ENCODE measurements around the gene ARHGAP26.

Gene ARHGAP26

GRCh38 chr5:143130613-143131305 is 360.6 kb downstream of the ARHGAP26 start:
- TF ChIP-seq, protein P1, sequence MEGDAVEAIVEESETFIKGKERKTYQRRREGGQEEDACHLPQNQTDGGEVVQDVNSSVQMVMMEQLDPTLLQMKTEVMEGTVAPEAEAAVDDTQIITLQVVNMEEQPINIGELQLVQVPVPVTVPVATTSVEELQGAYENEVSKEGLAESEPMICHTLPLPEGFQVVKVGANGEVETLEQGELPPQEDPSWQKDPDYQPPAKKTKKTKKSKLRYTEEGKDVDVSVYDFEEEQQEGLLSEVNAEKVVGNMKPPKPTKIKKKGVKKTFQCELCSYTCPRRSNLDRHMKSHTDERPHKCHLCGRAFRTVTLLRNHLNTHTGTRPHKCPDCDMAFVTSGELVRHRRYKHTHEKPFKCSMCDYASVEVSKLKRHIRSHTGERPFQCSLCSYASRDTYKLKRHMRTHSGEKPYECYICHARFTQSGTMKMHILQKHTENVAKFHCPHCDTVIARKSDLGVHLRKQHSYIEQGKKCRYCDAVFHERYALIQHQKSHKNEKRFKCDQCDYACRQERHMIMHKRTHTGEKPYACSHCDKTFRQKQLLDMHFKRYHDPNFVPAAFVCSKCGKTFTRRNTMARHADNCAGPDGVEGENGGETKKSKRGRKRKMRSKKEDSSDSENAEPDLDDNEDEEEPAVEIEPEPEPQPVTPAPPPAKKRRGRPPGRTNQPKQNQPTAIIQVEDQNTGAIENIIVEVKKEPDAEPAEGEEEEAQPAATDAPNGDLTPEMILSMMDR (IDR thresholded peaks at IDR 0.05) = no peak

- TF ChIP-seq, protein P1 (IDR thresholded peaks at IDR 0.05) = no peak
Measured at GRCh38 chr5:143131972-143132371, 361.8 kb downstream of the ARHGAP26 start.

DNA sequence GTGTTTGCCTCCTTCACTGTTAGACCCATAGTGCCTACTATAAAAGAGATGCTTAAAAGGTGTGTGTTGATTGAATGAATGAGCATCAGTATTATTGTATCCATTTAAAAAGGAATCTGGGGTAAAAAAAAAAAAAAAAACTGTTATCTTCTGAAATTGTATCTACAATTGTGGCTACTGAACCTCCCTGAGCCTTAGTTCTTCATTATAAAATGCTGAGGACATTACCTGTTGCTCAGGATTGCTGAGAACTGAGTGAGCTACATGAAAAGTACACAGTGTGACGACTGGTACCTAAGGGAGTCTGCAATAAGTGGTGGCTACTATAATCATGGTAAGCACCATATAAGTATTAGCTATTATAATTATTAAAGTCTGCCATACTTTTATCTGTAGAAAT is 362.6 kb downstream of the ARHGAP26 start:
- TF ChIP-seq, protein P1 (IDR thresholded peaks at IDR 0.05) = no peak

GRCh38 chr5:143133721-143134120 is 363.5 kb downstream of the ARHGAP26 start:
- TF ChIP-seq, protein P1 (IDR thresholded peaks at IDR 0.05) = no peak

DNA sequence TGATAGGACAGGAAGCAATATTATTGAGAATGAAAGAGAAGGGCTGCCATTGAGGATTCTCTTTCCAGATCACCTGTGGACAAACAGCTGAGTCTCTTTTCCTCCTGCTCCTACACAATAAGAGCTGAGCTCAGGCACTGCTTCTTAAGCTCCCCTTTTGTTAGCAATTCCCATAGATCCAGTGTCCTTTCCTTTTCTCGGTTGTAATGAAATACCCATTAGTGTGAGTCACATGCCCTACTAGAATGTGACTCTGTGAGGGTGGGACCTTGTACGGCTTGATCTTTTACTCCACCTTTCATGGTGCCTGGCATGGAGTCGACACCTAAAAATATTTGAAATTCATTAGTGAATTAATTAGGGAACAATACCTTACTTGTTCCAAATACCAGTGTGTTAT is 364.1 kb downstream of the ARHGAP26 start:
- TF ChIP-seq, protein P1 (IDR thresholded peaks at IDR 0.05) = no peak

DNA sequence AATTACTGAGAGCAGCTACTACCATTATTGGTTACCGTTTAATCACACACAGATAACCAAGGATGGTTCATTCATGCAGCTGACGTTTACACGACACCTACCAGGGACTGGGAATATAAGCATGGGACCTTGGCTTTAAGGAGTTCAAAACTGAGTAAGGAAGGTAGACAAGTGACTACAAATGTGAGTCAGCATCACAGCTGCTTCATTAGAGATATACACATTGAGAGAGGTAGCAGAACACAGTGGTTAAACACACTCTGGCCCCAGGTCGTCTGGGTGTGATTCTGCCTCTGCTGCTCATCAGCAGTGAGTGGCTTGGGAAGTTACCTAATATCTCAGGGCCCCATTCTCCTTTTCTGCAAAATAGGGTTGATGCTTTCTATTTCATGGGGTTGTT is 364.7 kb downstream of the ARHGAP26 start:
- TF ChIP-seq, protein P1 (IDR thresholded peaks at IDR 0.05) = no peak

- TF ChIP-seq, protein P1 (IDR thresholded peaks at IDR 0.05) = no peak
Measured at GRCh38 chr5:143135832-143136551, 365.8 kb downstream of the ARHGAP26 start.
